PC-9 (cell line): ENCODE data around the gene SRSF2.

ENCODE experiments used
- EZH2 ChIP-seq: fragments of 200-600 bp; sonication (generic); IDR thresholded peaks from 2 replicates; pipeline ENCODE4 v1.8.0; 2017; ENCODE audit warnings: antibody characterized with exemption, low read depth
- TF ChIP-seq, protein P1 (sequence below): fragments of 200-600 bp; sonication (generic); conservative IDR thresholded peaks from 2 replicates; pipeline ENCODE4 v1.6.1; 2017; ENCODE audit warnings: mixed run types, antibody characterized with exemption, mild to moderate bottlenecking, moderate library complexity

GRCh38 chr17:76747716-76748363 lies 10.7 kb upstream of the SRSF2 start:
- TF ChIP-seq, protein P1, sequence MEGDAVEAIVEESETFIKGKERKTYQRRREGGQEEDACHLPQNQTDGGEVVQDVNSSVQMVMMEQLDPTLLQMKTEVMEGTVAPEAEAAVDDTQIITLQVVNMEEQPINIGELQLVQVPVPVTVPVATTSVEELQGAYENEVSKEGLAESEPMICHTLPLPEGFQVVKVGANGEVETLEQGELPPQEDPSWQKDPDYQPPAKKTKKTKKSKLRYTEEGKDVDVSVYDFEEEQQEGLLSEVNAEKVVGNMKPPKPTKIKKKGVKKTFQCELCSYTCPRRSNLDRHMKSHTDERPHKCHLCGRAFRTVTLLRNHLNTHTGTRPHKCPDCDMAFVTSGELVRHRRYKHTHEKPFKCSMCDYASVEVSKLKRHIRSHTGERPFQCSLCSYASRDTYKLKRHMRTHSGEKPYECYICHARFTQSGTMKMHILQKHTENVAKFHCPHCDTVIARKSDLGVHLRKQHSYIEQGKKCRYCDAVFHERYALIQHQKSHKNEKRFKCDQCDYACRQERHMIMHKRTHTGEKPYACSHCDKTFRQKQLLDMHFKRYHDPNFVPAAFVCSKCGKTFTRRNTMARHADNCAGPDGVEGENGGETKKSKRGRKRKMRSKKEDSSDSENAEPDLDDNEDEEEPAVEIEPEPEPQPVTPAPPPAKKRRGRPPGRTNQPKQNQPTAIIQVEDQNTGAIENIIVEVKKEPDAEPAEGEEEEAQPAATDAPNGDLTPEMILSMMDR = no peak
- TF ChIP-seq EZH2 = no peak
